Choroid plexus epithelial cell (primary cell): ENCODE data around the gene CHMP2B.

Experiments
- DNase-seq: peaks from one replicate; pipeline ENCODE4 v3.0.0-alpha.2; 2010; ENCODE audit warnings: low read depth
- H3K4me3 ChIP-seq: 2 replicates; pipeline ENCODE4 v1.5.1; 2011; ENCODE audit warnings: low read depth, mild to moderate bottlenecking, control low read depth, low read length, moderate library complexity
- TF ChIP-seq, protein P1 (sequence below): conservative IDR thresholded peaks from 2 replicates; pipeline ENCODE4 v1.5.1; 2011; ENCODE audit warnings: low read depth, mild to moderate bottlenecking, control low read depth, inconsistent platforms, low read length, moderate library complexity

The CHMP2B gene

DNA sequence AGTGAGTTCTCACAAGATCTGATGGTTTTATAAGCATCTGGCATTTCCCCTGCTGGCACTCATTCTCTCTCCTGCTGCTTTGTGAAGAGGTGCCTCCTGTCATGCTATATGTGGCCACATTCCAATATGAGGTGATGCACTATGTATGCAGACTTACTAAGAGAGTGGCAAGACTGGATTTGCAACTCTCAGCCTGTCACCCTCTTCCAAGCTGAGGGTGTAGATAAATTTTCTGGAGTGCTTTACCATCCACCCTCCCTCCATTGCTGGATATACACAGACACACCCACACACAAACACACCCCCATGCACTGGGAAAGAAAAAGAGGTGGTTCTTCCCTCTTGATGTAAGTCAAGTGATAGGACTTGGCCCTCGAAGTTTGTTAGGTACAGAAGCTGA is 30.2 kb upstream of the CHMP2B start:
- TF ChIP-seq, protein P1, sequence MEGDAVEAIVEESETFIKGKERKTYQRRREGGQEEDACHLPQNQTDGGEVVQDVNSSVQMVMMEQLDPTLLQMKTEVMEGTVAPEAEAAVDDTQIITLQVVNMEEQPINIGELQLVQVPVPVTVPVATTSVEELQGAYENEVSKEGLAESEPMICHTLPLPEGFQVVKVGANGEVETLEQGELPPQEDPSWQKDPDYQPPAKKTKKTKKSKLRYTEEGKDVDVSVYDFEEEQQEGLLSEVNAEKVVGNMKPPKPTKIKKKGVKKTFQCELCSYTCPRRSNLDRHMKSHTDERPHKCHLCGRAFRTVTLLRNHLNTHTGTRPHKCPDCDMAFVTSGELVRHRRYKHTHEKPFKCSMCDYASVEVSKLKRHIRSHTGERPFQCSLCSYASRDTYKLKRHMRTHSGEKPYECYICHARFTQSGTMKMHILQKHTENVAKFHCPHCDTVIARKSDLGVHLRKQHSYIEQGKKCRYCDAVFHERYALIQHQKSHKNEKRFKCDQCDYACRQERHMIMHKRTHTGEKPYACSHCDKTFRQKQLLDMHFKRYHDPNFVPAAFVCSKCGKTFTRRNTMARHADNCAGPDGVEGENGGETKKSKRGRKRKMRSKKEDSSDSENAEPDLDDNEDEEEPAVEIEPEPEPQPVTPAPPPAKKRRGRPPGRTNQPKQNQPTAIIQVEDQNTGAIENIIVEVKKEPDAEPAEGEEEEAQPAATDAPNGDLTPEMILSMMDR, result no peak
- H3K4me3 ChIP-seq, result no peak overlapping the region
- no peak for DNase-seq

DNA sequence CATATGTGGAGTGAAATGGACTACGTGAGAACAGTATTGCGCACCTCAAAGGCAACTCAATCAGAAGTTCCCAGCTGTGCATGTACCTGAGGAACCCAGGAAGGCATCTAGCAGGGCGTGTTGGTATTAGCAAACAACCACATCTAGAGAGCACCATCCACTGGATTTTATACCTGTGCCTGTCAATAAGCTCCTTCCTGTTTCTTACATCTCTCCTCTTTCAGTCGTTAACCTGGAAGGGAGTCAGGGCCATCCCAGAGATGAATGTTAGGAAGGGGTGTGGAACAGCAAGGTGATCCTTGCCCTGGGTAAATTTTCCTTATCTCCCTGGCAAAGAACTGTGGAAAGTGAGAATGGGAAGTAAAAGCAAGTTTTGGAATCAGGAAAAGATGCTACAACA is 29.6 kb upstream of the CHMP2B start:
- DNase-seq, result no peak
- TF ChIP-seq, protein P1, result no peak
- H3K4me3 ChIP-seq, result no peak overlapping the region

DNA sequence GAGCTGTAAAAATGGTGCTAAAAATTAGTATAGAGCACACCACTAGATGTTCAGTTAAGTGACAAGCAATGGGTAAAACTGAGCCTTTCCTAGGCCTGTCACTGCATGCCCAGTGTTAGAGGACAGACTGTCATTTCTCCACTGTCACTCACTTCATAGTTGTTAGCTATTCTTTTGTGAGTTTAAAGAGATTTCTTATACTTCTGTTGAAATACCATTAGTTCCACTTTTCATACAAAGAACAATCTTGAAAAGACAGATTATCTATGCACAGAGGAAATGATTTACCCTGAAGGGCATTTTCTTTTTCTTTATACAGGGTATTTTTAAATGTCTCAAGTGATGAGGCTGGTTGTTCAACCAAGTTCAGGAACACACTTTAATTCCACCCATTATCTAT is 28.3 kb upstream of the CHMP2B start:
- no peak overlapping the region for H3K4me3 ChIP-seq
- TF ChIP-seq, protein P1, result no peak
- no peak for DNase-seq

- TF ChIP-seq, protein P1, result no peak
- DNase-seq, result no peak
- no peak overlapping the region for H3K4me3 ChIP-seq
Observed at GRCh38 chr3:87199628-87200027, 27.5 kb upstream of the CHMP2B start.

DNA sequence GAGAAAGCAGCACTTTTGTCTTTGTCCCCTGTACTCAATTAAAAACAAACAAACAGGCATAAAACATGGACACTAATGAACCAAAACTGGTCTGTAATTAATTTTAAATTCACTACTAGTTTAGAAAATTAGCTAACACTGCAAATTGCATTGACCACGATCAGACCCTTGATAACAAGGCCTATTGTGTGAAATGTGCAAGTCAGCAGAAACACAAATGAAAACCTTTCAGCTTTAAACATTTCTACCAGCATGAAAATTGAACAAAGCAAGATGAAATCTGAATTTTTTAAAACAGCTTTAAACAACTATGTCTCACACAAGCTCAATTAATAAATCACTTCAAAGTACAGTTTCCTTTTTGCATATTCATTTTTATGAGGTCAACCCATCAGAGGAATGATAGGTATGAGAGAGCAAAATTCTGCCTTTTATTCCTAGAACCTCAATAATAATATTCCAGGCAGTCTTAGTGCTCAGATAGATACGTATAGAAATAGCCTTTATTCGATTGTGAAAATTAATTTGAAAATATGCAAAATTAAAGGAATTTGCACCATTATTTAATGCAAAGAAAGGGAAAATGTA is 27.0 kb upstream of the CHMP2B start:
- no peak for DNase-seq
- no peak overlapping the region for H3K4me3 ChIP-seq
- TF ChIP-seq, protein P1, result no peak

DNA sequence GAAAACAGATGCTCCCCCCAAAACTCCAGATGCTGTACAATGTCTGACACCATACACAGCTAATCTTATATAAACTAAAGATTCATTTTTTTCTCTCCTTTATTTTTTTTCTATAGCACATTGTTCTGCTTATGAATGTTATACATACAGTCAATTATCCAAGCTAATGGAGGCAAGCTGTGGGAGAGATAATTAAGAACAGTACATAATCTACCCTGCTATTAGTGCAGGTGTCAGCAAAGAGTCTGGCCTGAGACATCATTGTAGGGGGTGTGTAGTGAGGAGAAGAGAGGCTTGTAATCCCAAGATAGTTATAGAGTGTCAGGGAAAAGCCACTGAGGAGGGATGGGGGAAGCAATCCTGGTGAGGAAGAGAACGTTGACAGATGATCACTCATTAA is 25.4 kb upstream of the CHMP2B start:
- TF ChIP-seq, protein P1, result no peak
- no peak overlapping the region for H3K4me3 ChIP-seq

DNA sequence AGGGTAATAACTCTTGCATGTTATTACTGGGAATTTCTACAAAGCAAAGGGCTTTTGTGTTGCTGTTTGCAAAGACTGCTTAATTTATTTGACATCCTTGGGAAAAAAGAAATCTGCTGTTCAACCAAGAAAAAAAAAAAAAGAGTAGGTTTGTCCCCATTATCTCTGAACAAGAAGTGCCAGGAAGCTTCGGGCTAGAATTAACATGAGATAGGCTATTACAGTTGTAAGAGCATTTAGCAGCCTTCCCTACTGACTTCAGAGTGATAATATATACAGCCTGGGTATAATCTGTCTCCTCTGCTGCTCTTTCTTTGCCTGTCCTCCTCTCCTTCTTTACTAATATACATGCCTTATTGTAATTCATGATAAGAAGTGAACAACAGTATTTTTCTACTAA is 23.3 kb upstream of the CHMP2B start:
- DNase-seq, result no peak
- TF ChIP-seq, protein P1, result no peak
- H3K4me3 ChIP-seq, result no peak overlapping the region

More for the DNA sequence above, 25.4 kb upstream of the CHMP2B start:
- no peak for DNase-seq
